ENCODE data around the gene PBX2.

DNA sequence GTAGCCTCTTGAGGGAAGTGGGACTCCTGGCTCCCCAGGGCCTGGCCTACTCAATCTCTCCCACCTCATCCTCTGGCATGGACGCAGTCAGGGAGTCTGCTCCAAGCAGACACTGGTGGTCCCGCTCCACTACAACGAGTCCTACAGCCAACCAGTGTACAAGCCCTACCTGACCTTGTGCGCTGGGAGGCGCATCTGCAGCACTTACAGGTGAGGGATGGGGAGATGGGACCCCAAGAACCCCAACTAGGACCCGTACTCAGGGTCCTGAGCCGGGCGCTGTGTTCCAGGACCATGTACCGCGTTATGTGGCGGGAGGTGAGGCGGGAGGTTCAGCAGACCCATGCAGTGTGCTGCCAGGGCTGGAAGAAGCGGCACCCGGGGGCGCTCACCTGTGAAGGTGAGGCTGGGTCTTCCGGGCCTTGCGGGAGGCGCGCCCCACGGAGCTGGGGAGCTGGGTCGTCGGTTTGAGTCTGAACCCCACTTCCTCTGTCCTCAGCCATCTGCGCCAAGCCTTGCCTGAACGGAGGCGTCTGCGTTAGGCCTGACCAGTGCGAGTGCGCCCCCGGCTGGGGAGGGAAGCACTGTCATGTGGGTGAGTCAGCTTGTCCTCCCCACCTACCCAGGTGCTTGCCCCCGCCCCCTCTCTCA, 23.5 kb downstream of the PBX2 start:
- no peak for TF ChIP-seq POLR2AphosphoS5 (IDR thresholded peaks at IDR 0.05; ENCODE audit: low read depth)
- TF ChIP-seq, protein P1, sequence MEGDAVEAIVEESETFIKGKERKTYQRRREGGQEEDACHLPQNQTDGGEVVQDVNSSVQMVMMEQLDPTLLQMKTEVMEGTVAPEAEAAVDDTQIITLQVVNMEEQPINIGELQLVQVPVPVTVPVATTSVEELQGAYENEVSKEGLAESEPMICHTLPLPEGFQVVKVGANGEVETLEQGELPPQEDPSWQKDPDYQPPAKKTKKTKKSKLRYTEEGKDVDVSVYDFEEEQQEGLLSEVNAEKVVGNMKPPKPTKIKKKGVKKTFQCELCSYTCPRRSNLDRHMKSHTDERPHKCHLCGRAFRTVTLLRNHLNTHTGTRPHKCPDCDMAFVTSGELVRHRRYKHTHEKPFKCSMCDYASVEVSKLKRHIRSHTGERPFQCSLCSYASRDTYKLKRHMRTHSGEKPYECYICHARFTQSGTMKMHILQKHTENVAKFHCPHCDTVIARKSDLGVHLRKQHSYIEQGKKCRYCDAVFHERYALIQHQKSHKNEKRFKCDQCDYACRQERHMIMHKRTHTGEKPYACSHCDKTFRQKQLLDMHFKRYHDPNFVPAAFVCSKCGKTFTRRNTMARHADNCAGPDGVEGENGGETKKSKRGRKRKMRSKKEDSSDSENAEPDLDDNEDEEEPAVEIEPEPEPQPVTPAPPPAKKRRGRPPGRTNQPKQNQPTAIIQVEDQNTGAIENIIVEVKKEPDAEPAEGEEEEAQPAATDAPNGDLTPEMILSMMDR (IDR thresholded peaks at IDR 0.05; ENCODE audit: insufficient read depth, low read length): no peak
